Measurements from ENCODE around the gene AATK.

DNA sequence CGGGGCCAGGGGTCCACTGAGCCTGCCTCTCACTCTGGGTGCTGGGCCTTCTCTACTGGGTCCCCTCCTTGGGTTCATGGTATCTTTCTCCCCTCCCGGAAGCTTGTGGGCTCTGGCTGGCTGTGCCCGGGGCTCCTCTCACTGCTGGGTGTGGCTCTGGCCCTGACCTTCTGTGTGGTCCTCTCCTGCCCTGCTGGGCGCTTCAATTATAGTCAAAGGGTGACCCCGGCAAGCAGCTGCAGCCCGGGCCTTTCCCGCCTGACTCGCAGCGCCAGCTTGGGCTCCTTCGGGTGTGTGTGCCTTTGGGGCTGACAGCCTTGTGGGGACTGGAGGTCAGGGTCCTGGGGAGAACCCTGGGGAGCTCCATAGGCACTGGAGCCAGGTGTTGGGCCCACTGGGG is 55.0 kb downstream of the AATK start:
- no peak for TF ChIP-seq CTCF (conservative IDR thresholded peaks at IDR 0.05)
- no peak for TF ChIP-seq EZH2 (IDR thresholded peaks at IDR 0.05; ENCODE audit: low read depth)
